HepG2 (cell line): ENCODE measurements around the gene TMEM219. TPM values are rescaled to one million over a fixed set of nuclear protein-coding genes. Genes with fewer than 3 reads are reported as not detected.

Source experiments
- EP300 ChIP-seq, 3 experiments: sonication (generic) in 1 of 3; formaldehyde crosslinking in 1 of 3; IDR thresholded peaks; 2 replicates each; pipeline versions ENCODE4 v1.5.1 to v1.6.1; 2011 to 2020; ENCODE audit warnings: low read depth in 2 of 3, low read length in 2 of 3, borderline replicate concordance in 1 of 3, improper control_type of control experiment in 1 of 3, mild to moderate bottlenecking in 1 of 3, missing genetic modification reagents in 1 of 3, moderate library complexity in 1 of 3
- HDAC2 ChIP-seq: sonication (generic); formaldehyde crosslinking; IDR thresholded peaks from 2 replicates; pipeline ENCODE4 v1.4.0; 2020; ENCODE audit warnings: missing genetic modification reagents
- HIVEP1 ChIP-seq: sonication (generic); formaldehyde crosslinking; IDR thresholded peaks from 2 replicates; pipeline ENCODE4 v1.4.0; 2020; ENCODE audit warnings: mild to moderate bottlenecking, missing genetic modification reagents
- HNRNPK ChIP-seq: fragments of 200-400 bp; formaldehyde crosslinking; IDR thresholded peaks from 2 replicates; pipeline ENCODE4 v1.6.1; 2018; ENCODE audit warnings: low read length, low read depth, moderate library complexity, mild to moderate bottlenecking; ENCODE audit not compliant: poor library complexity, severe bottlenecking
- MXD4 ChIP-seq: IDR thresholded peaks from 2 replicates; pipeline ENCODE4 v1.6.1; 2016; ENCODE audit warnings: mild to moderate bottlenecking, missing biosample characterization, missing genetic modification reagents
- SNAI1 ChIP-seq: sonication (generic); formaldehyde crosslinking; IDR thresholded peaks from 2 replicates; pipeline ENCODE4 v1.5.0; 2020; ENCODE audit warnings: mild to moderate bottlenecking, missing genetic modification reagents, borderline replicate concordance
- STAG1 ChIP-seq: sonication (generic); formaldehyde crosslinking; IDR thresholded peaks from 2 replicates; pipeline ENCODE4 v1.4.0; 2020; ENCODE audit warnings: missing genetic modification reagents
- U2AF2 ChIP-seq: fragments of 200-400 bp; formaldehyde crosslinking; IDR thresholded peaks from 2 replicates; pipeline ENCODE4 v1.6.1; 2017; ENCODE audit warnings: low read depth, mild to moderate bottlenecking, low read length
- ZNF20 ChIP-seq: sonication (generic); formaldehyde crosslinking; IDR thresholded peaks from 2 replicates; pipeline ENCODE4 v1.4.0; 2020; ENCODE audit warnings: mild to moderate bottlenecking, moderate library complexity, missing genetic modification reagents
- ZNF235 ChIP-seq: sonication (generic); formaldehyde crosslinking; IDR thresholded peaks from 2 replicates; pipeline ENCODE4 v1.8.1; 2023; ENCODE audit warnings: mild to moderate bottlenecking, missing genetic modification reagents, borderline replicate concordance
- ZNF569 ChIP-seq: sonication (generic); formaldehyde crosslinking; IDR thresholded peaks from 2 replicates; pipeline ENCODE4 v1.5.0; 2020; ENCODE audit warnings: mild to moderate bottlenecking, missing genetic modification reagents, moderate library complexity, borderline replicate concordance
- ZNF766 ChIP-seq: sonication (generic); formaldehyde crosslinking; IDR thresholded peaks from 2 replicates; pipeline ENCODE4 v1.5.0; 2020; ENCODE audit warnings: missing genetic modification reagents, borderline replicate concordance
- ZNF780A ChIP-seq: sonication (generic); formaldehyde crosslinking; IDR thresholded peaks from 2 replicates; pipeline ENCODE4 v1.8.0; 2022; ENCODE audit warnings: mild to moderate bottlenecking, missing genetic modification reagents, moderate library complexity
- ZSCAN12 ChIP-seq: sonication (generic); formaldehyde crosslinking; IDR thresholded peaks from 2 replicates; pipeline ENCODE4 v1.9.0; 2021; ENCODE audit warnings: mild to moderate bottlenecking, missing genetic modification reagents
- ZSCAN22 ChIP-seq: sonication (generic); formaldehyde crosslinking; IDR thresholded peaks from 2 replicates; pipeline ENCODE4 v1.4.0; 2020; ENCODE audit warnings: mild to moderate bottlenecking, missing genetic modification reagents
- polyA plus RNA-seq, 8 experiments: library from polyadenylated mRNA; depleted of rRNA in 3 of 8; stranded (reverse) in 7 of 8; unstranded in 1 of 8; fragments of >200 nt; fragmentation: Illumina TruSeq in 4 of 8; extraction: Trizol in 4 of 8; gene quantifications; 2 replicates each; pipeline versions ENCODE4 v1.2.1 to v1.2.3, GENCODE V29; 2011 to 2016; ENCODE audit warnings: low read depth in 4 of 8, missing spikeins in 1 of 8, mixed read lengths in 1 of 8; ENCODE audit not compliant: insufficient read depth in 1 of 8
- total RNA-seq, 5 experiments: library from RNA; depleted of rRNA; stranded (reverse); fragments of >200 nt; fragmentation: Illumina TruSeq; extraction: Trizol; gene quantifications; 2 replicates each; pipeline ENCODE4 v1.2.3, GENCODE V29; 2016; ENCODE audit warnings: low read depth in 1 of 5
- TF ChIP-seq, protein P1 (sequence below): sonication (generic); formaldehyde crosslinking; IDR thresholded peaks from 2 replicates; pipeline ENCODE4 v1.8.1; 2022; ENCODE audit warnings: low read depth, mild to moderate bottlenecking, missing genetic modification reagents
- TF ChIP-seq, protein P2 (sequence below): IDR thresholded peaks from 2 replicates; pipeline ENCODE4 v1.6.1; 2016; ENCODE audit warnings: missing biosample characterization, missing genetic modification reagents, low read depth
- TF ChIP-seq, protein P3 (sequence below): sonication (generic); formaldehyde crosslinking; conservative IDR thresholded peaks from 2 replicates; pipeline ENCODE4 v1.4.0; 2020; ENCODE audit warnings: missing genetic modification reagents
- TF ChIP-seq, protein P4 (sequence below): sonication (generic); formaldehyde crosslinking; IDR thresholded peaks from 2 replicates; pipeline ENCODE4 v1.4.0; 2020; ENCODE audit warnings: missing genetic modification reagents

The TMEM219 gene
- total and polyA plus RNA-seq, 2 of the 13 experiments (the other 11 are each of a cell fraction or from before 2014, with no cell fraction given) = 105 to 115 TPM

DNA sequence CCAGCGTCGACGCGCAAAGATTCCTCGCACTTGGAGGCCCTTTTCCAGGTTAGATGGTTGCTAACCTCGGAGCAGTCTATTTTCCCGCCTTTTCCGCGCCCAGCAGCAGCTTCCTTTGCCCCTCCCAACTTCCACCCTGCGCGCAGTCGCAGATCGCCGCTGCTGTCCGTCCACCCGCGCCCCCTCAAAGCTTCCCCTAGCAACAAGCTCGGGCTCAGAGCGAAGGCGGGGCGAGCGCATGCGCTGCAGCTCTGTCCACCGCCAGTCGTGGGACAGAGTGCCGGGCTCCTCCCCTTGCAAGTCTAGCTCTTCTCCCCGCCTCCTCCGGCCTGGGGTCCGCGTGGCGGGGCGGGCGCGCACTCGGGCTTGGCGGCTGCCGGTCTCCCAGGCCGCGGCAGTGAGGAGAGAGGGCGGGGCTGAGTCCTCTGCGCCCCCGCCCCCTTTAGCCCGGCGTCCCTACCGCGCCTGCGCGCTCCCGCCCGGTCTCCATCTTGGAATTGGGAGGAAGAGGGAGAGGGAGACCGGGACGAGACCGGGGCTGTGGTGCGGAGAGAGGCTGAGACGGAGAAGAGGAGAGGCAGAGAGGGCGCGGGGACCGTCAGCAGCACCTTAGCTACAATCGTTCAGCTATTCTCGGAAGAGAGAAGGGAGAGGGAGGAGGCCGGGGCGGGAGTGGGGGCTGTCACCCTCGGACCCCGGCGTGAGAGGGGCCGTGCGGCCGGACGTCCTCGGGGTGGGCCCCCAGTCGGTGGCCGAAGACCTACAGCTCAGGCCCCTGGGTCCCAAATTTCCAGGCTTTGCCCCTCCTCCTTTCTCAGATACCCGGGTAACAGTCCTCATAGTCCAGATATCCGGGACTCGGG, 11.7 kb downstream of the TMEM219 start, which contains the start of gene TAOK2 (continued):
- TF ChIP-seq, protein P1, sequence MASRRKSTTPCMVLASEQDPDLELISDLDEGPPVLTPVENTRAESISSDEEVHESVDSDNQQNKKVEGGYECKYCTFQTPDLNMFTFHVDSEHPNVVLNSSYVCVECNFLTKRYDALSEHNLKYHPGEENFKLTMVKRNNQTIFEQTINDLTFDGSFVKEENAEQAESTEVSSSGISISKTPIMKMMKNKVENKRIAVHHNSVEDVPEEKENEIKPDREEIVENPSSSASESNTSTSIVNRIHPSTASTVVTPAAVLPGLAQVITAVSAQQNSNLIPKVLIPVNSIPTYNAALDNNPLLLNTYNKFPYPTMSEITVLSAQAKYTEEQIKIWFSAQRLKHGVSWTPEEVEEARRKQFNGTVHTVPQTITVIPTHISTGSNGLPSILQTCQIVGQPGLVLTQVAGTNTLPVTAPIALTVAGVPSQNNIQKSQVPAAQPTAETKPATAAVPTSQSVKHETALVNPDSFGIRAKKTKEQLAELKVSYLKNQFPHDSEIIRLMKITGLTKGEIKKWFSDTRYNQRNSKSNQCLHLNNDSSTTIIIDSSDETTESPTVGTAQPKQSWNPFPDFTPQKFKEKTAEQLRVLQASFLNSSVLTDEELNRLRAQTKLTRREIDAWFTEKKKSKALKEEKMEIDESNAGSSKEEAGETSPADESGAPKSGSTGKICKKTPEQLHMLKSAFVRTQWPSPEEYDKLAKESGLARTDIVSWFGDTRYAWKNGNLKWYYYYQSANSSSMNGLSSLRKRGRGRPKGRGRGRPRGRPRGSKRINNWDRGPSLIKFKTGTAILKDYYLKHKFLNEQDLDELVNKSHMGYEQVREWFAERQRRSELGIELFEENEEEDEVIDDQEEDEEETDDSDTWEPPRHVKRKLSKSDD (CRISPR knock-in tag) = peak; percentile 88
- TF ChIP-seq EP300 (IDR thresholded peaks at IDR 0.05; ENCODE audit: low read depth in 2 of 2, low read length in 2 of 2) (peak in 1 of 2 experiments; percentile 65; a peak in 2 of 4 replicates), EP300 (CRISPR knock-in tag; IDR thresholded peaks at IDR 0.05; ENCODE audit: borderline replicate concordance) (no peak), ZNF569 (CRISPR knock-in tag) (no peak), MXD4 (CRISPR knock-in tag) (peak; percentile 90), HIVEP1 (peak; percentile 73), HDAC2 (CRISPR knock-in tag) (peak; percentile 47), ZNF766 (CRISPR knock-in tag) (peak; percentile 79; the same call in 1 of the 2 replicates), STAG1 (CRISPR knock-in tag) (peak; percentile 32), ZNF235 (CRISPR knock-in tag) (peak; percentile 84; the same call in 1 of the 2 replicates), ZNF780A (CRISPR knock-in tag) (peak; percentile 90), ZNF20 (CRISPR knock-in tag) (no peak), U2AF2 (no peak), HNRNPK (peak; percentile 89), ZSCAN22 (CRISPR knock-in tag) (peak; percentile 74; the same call in 1 of the 2 replicates), ZSCAN12 (peak; percentile 85; the same call in 1 of the 2 replicates), SNAI1 (CRISPR knock-in tag) (peak; percentile 86; the same call in 1 of the 2 replicates)
- TF ChIP-seq, protein P2, sequence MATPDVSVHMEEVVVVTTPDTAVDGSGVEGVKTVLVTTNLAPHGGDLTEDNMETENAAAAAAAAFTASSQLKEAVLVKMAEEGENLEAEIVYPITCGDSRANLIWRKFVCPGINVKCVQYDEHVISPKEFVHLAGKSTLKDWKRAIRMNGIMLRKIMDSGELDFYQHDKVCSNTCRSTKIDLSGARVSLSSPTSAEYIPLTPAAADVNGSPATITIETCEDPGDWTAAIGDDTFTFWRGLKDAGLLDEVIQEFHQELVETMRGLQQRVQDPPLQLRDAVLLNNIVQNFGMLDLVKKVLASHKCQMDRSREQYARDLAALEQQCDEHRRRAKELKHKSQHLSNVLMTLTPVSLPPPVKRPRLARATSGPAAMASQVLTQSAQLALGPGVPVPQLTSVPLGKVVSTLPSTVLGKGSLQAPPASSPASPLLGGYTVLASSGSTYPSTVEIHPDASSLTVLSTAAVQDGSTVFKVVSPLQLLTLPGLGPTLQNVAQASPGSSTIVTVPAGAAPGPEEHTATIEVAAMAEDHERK (CRISPR knock-in tag) = peak; percentile 27; the same call in 1 of the 2 replicates
- TF ChIP-seq, protein P3, sequence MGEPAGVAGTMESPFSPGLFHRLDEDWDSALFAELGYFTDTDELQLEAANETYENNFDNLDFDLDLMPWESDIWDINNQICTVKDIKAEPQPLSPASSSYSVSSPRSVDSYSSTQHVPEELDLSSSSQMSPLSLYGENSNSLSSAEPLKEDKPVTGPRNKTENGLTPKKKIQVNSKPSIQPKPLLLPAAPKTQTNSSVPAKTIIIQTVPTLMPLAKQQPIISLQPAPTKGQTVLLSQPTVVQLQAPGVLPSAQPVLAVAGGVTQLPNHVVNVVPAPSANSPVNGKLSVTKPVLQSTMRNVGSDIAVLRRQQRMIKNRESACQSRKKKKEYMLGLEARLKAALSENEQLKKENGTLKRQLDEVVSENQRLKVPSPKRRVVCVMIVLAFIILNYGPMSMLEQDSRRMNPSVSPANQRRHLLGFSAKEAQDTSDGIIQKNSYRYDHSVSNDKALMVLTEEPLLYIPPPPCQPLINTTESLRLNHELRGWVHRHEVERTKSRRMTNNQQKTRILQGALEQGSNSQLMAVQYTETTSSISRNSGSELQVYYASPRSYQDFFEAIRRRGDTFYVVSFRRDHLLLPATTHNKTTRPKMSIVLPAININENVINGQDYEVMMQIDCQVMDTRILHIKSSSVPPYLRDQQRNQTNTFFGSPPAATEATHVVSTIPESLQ (CRISPR knock-in tag) = 0 out of 2 replicates have a peak, but pooled peaks have one; percentile 27
- TF ChIP-seq, protein P4, sequence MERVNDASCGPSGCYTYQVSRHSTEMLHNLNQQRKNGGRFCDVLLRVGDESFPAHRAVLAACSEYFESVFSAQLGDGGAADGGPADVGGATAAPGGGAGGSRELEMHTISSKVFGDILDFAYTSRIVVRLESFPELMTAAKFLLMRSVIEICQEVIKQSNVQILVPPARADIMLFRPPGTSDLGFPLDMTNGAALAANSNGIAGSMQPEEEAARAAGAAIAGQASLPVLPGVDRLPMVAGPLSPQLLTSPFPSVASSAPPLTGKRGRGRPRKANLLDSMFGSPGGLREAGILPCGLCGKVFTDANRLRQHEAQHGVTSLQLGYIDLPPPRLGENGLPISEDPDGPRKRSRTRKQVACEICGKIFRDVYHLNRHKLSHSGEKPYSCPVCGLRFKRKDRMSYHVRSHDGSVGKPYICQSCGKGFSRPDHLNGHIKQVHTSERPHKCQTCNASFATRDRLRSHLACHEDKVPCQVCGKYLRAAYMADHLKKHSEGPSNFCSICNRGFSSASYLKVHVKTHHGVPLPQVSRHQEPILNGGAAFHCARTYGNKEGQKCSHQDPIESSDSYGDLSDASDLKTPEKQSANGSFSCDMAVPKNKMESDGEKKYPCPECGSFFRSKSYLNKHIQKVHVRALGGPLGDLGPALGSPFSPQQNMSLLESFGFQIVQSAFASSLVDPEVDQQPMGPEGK (CRISPR knock-in tag) = peak; percentile 90
